ENCODE results near the gene BCDIN3D. TPM values are rescaled to one million over a fixed set of nuclear protein-coding genes. Genes with fewer than 3 reads are reported as not detected.

The BCDIN3D gene
- total RNA-seq, 1 experiment from 2014 or later: 3.3 TPM

DNA sequence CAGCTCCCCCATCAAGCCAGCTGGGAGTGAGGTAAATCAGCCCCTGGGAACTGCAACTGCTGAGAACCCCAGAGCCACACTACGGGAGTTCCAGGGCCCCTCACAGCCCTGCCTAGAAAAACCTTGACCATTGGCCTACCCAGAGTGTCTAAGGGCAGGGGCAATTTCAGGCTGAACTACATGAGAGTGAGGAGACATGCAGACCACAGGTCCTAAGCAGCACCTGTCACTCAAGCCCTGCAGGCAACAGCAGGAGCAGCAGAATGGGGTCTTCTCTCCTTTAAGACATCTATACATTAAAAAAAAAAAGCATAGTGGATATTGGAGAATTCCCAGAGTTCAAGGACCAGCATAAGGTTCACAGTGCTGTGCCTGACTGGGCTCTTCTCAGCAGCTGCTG, 19.6 kb downstream of the BCDIN3D start:
- Mint-ChIP-seq H3K27ac (no peak overlapping the region), H3K4me3 (no peak overlapping the region), H3K36me3 (ENCODE audit: insufficient read depth in 1 of 3, low read depth in 3 of 3) (peaks cover 13 to 14% (median 14%) of the 10 kb centered on the region in 3 experiments), H3K27me3 (ENCODE audit: low read depth) (no peaks in the 10 kb centered on the region), H3K9me3 (no peaks in the 10 kb centered on the region), H3K4me1 (peaks cover 36 to 58% of the 10 kb centered on the region in 2 experiments)
- H3K23me2 ChIP-seq (ENCODE audit: insufficient read length, low read depth, low read length, poor library complexity, severe bottlenecking): peaks cover 9% of the 10 kb centered on the region
- H2AK5ac ChIP-seq (ENCODE audit: insufficient read length, low read length): no peak overlapping the region
- no peak overlapping the region for H3K9ac ChIP-seq (ENCODE audit: extremely low read depth, insufficient read length, low read length)
- peaks cover 2% of the 10 kb centered on the region for H3K4me1 ChIP-seq (ENCODE audit: insufficient read depth, low read length)
- no peak overlapping the region for H3K4me2 ChIP-seq (ENCODE audit: insufficient read depth, insufficient read length, low read length)
- no peak overlapping the region for H2BK12ac ChIP-seq (ENCODE audit: insufficient read length, low read depth, low read length)
- no peak overlapping the region for H3K14ac ChIP-seq (ENCODE audit: insufficient read depth, low read length)
- H3T11ph ChIP-seq (ENCODE audit: low read length): no peak overlapping the region
- H3K23ac ChIP-seq (ENCODE audit: insufficient read length, low read depth, low read length): no peak overlapping the region
- H2BK20ac ChIP-seq (ENCODE audit: low read depth, low read length, poor library complexity, severe bottlenecking): no peak overlapping the region
- TF ChIP-seq, protein P1, sequence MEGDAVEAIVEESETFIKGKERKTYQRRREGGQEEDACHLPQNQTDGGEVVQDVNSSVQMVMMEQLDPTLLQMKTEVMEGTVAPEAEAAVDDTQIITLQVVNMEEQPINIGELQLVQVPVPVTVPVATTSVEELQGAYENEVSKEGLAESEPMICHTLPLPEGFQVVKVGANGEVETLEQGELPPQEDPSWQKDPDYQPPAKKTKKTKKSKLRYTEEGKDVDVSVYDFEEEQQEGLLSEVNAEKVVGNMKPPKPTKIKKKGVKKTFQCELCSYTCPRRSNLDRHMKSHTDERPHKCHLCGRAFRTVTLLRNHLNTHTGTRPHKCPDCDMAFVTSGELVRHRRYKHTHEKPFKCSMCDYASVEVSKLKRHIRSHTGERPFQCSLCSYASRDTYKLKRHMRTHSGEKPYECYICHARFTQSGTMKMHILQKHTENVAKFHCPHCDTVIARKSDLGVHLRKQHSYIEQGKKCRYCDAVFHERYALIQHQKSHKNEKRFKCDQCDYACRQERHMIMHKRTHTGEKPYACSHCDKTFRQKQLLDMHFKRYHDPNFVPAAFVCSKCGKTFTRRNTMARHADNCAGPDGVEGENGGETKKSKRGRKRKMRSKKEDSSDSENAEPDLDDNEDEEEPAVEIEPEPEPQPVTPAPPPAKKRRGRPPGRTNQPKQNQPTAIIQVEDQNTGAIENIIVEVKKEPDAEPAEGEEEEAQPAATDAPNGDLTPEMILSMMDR (conservative IDR thresholded peaks at IDR 0.05): no peak
- peaks cover 4% of the 10 kb centered on the region for H3K79me1 ChIP-seq (ENCODE audit: insufficient read depth, low read depth, low read length, poor library complexity, severe bottlenecking)
- H3K4ac ChIP-seq (ENCODE audit: low read depth, low read length): no peak overlapping the region
- H3K9me3 ChIP-seq (ENCODE audit: control insufficient read depth, low read depth, low read length): no peaks in the 10 kb centered on the region
- H3K18ac ChIP-seq (ENCODE audit: insufficient read length, low read depth, low read length): no peak overlapping the region
- H4K5ac ChIP-seq (ENCODE audit: insufficient read length, low read depth, low read length): no peak overlapping the region
- H3K79me2 ChIP-seq (ENCODE audit: insufficient read depth, low read length): peaks cover 2% of the 10 kb centered on the region; the same call in 1 of the 2 replicates
- H2AFZ ChIP-seq (ENCODE audit: low read length): no peak overlapping the region
- DNase-seq: no peak
- H3K27me3 ChIP-seq (ENCODE audit: insufficient read depth, low read length): no peaks in the 10 kb centered on the region
- whole genome bisulfite sequencing (ENCODE audit: extremely low coverage, insufficient read length, low lambda C conversion rate): no CpG with 5 or more reads among the region's 1 CpG
- no peak overlapping the region for H2BK15ac ChIP-seq (ENCODE audit: low read depth, low read length)
- H2BK5ac ChIP-seq (ENCODE audit: insufficient read length, low read length): no peak overlapping the region
- H2BK120ac ChIP-seq (ENCODE audit: low read depth, low read length, poor library complexity, severe bottlenecking): no peak overlapping the region
- H4K20me1 ChIP-seq (ENCODE audit: control insufficient read depth, insufficient read depth, insufficient read length): no peaks in the 10 kb centered on the region
- no peak overlapping the region for H4K91ac ChIP-seq (ENCODE audit: insufficient read length, low read depth, low read length)
- H4K8ac ChIP-seq (replicated peaks; ENCODE audit: insufficient read length, low read depth, low read length): no peak overlapping the region
- H3K27ac ChIP-seq (ENCODE audit: insufficient read length, low read depth, low read length): no peak overlapping the region
- no peak overlapping the region for H3K56ac ChIP-seq (ENCODE audit: insufficient read length, low read depth, low read length)
